Epithelial cell of esophagus (primary cell): ENCODE results near the gene OR7D2.

Experiments used
- DNase-seq: peaks from one replicate; pipeline ENCODE4 v3.0.0; 2010; ENCODE audit warnings: low read depth
- H3K4me3 ChIP-seq: 2 replicates; pipeline ENCODE4 v1.5.1; 2011; ENCODE audit warnings: mild to moderate bottlenecking, low read length, control low read depth
- CTCF ChIP-seq: IDR thresholded peaks from 2 replicates; pipeline ENCODE4 v1.5.1; 2011; ENCODE audit warnings: low read depth, mild to moderate bottlenecking, low read length, control low read depth, inconsistent platforms; ENCODE audit not compliant: insufficient read depth; ENCODE audit errors: missing control alignments

OR7D2 gene

DNA sequence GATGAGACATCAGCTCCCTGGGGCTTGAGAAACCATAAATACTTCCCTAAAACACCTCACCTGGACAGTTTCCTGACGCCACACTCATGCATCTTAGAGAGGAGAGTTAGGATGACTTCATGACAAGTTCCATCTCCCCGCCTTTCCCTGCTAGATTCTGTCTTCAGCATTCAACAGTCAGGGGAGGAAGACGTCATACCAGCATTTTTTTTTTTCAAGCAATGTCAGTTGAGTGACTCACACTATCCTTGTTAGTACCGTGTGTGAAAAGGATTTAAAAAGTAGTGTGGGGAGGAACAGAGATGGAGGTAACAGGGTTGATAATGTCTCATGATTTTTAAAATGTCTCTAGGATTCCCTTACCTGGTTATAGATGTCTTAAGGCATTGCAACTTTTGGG is at the start of gene OR7D2:
Gene OR7D2, plus strand, starts transcription at position 79 of the 400 bp plus-strand sequence. CDS start 6,803 bp downstream, outside the sequence.
- no peak for TF ChIP-seq CTCF

GRCh38 chr19:9130965-9131364 is 47.8 kb upstream of the OR7D2 start:
- DNase-seq = no peak
- TF ChIP-seq CTCF = no peak
- H3K4me3 ChIP-seq = no peak overlapping the region

More for the DNA sequence above, at the start of gene OR7D2:
- DNase-seq = peak; percentile 23
- no peak within 1 kb of the TSS for H3K4me3 ChIP-seq

DNA sequence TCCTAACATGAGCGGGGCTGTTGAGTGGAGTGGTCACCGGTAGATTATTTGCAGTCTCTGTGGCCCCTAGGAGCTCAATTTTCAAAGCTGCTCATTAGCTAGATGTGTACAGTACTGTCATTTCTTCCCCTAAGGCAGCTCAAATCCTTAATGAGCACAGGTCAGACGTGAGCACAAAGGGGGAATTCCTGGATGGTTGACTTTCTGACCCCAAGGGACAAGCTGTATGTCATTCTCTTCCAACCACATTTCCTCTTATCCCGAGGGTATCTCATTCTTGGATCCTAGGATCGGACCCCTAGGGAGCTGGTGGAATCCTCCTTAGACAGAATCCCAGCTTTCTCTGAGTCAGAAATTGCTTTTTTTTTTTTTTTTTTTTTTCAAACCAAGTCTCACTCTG is 46.4 kb upstream of the OR7D2 start:
- DNase-seq = no peak
- TF ChIP-seq CTCF = no peak
- no peak overlapping the region for H3K4me3 ChIP-seq

DNA sequence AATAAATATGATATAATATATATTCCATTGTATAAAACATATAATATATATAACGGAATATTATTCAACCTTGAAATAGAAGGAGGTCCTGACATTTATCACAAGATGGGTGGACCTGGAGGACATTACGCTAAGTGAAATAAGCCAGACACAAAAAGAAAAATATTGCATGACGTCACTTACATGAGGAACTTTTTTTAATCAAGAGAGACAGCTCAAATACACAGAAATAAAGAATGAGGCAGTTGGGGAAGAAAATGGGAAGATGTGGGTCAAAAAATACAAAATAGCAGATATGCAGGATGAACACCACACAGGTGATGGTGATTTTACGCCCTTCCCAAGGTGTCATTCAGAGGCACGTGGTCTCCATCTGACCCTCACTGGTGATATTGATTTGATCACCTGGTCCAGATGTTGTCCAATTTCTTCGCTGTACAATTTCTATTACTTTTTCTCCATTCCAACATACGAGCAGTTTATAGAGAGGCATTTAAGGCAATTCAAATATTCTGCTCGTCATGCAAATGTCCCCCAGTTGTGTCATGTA is 39.1 kb upstream of the OR7D2 start:
- H3K4me3 ChIP-seq = peak overlapping the region; percentile 72
- no peak for DNase-seq
- no peak for TF ChIP-seq CTCF

- peak; percentile 94 for DNase-seq
- no peak for TF ChIP-seq CTCF
- peak within 1 kb of the TSS; percentile 72 for H3K4me3 ChIP-seq
These were observed 38.5 kb upstream of the OR7D2 start, which contains the start of gene ZNF317 for GRCh38 chr19:9140159-9140874. Gene ZNF317, plus strand, starts transcription at chr19:9140397. Its CDS starts 15,620 bp downstream, at chr19:9156017.

DNA sequence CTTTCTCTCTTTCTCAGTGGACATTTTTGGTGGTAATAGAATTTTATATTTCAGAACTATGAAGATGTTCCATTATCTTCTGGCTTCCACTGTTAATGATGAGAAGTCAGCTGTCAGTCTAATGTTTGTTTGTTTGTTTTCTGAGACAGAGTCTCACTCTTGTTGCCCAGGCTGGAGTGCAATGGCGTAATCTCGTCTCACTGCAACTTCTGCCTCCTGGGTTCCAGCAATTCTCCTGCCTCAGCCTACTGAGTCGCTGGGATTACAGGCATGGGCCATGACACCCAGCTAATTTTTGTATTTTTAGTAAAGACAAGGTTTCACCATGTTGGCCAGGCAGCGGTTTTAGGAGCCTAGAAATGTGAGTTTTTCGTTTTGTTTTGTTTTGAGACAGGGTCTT is 33.9 kb upstream of the OR7D2 start:
- no peak for TF ChIP-seq CTCF
- no peak overlapping the region for H3K4me3 ChIP-seq
- no peak for DNase-seq
